ENCODE results near the gene ETS1. TPM values are rescaled to one million over a fixed set of nuclear protein-coding genes. Genes with fewer than 3 reads are reported as not detected.

ETS1 gene
- total RNA-seq, 2 donors from 2014 or later: 34.3 to 36.4 TPM

DNA sequence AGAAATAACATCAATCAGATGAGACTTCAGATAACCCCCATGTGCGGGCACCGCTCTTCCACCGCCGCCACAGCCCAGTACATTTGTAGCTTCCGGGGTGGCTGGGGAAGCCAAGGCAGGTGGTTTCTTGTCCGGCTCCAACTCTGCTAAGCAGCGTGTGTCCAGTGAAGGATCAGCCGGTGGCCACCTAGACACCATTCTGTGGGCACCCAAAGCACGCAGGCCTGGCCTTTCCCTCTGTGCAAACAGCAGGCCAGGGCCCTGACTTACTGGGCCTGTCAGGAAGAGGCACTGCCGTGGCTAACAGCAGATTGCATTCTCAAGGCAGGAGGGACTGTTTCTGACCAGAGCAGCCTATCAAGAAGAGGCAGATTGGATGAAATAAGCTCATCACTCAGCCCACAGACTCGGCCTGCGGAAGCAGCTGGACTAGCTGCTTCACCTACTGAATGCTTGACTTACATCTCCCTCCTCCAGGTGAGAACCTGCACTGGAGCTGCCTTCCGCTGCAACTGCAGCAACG lies 74.8 kb downstream of the ETS1 start:
- Mint-ChIP-seq H3K27ac (no peak overlapping the region), H3K4me1 (peaks cover 17% of the 10 kb centered on the region), H3K36me3 (ENCODE audit: low read depth) (peaks cover 11% of the 10 kb centered on the region), H3K4me3 (no peak overlapping the region), H3K9me3 (no peaks in the 10 kb centered on the region), H3K27me3 (ENCODE audit: insufficient read depth) (no peaks in the 10 kb centered on the region)
- WGBS, 2 experiments (ENCODE audit: insufficient coverage in 1 of 2, insufficient read length in 1 of 2): 96 to 99% methylated on average over 12 to 14 of the region's 14 CpGs
- Histone ChIP-seq H3K36me3 (ENCODE audit: control insufficient read depth, insufficient read depth, low read length) (peaks cover 10% of the 10 kb centered on the region), H3K27ac (ENCODE audit: low read depth, low read length) (no peak overlapping the region), H3K9ac (ENCODE audit: extremely low read depth, low read length, poor library complexity, severe bottlenecking) (no peak overlapping the region), H3K27me3 (ENCODE audit: control insufficient read depth, insufficient read depth, low read length, poor library complexity, severe bottlenecking) (no peaks in the 10 kb centered on the region), H3K4me1 (ENCODE audit: control insufficient read depth, insufficient read depth, low read length) (peaks cover 6% of the 10 kb centered on the region), H3K4me3 (ENCODE audit: low read length) (no peak overlapping the region), H3K9me3 (ENCODE audit: control insufficient read depth, low read length) (no peaks in the 10 kb centered on the region)
- DNase-seq: no peak
- TF ChIP-seq, protein P1, sequence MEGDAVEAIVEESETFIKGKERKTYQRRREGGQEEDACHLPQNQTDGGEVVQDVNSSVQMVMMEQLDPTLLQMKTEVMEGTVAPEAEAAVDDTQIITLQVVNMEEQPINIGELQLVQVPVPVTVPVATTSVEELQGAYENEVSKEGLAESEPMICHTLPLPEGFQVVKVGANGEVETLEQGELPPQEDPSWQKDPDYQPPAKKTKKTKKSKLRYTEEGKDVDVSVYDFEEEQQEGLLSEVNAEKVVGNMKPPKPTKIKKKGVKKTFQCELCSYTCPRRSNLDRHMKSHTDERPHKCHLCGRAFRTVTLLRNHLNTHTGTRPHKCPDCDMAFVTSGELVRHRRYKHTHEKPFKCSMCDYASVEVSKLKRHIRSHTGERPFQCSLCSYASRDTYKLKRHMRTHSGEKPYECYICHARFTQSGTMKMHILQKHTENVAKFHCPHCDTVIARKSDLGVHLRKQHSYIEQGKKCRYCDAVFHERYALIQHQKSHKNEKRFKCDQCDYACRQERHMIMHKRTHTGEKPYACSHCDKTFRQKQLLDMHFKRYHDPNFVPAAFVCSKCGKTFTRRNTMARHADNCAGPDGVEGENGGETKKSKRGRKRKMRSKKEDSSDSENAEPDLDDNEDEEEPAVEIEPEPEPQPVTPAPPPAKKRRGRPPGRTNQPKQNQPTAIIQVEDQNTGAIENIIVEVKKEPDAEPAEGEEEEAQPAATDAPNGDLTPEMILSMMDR (conservative IDR thresholded peaks at IDR 0.05): no peak

- Mint-ChIP-seq H3K4me1 (peaks cover 21% of the 10 kb centered on the region), H3K4me3 (no peak overlapping the region), H3K27me3 (ENCODE audit: insufficient read depth) (no peaks in the 10 kb centered on the region), H3K27ac (no peak overlapping the region), H3K9me3 (no peaks in the 10 kb centered on the region), H3K36me3 (ENCODE audit: low read depth) (peaks cover 11% of the 10 kb centered on the region)
- DNase-seq: no peak
- Histone ChIP-seq H3K9ac (ENCODE audit: extremely low read depth, low read length, poor library complexity, severe bottlenecking) (no peak overlapping the region), H3K4me3 (ENCODE audit: low read length) (no peak overlapping the region), H3K36me3 (ENCODE audit: control insufficient read depth, insufficient read depth, low read length) (peaks cover 10% of the 10 kb centered on the region), H3K27ac (ENCODE audit: low read depth, low read length) (no peak overlapping the region), H3K27me3 (ENCODE audit: control insufficient read depth, insufficient read depth, low read length, poor library complexity, severe bottlenecking) (no peaks in the 10 kb centered on the region), H3K9me3 (ENCODE audit: control insufficient read depth, low read length) (no peaks in the 10 kb centered on the region), H3K4me1 (ENCODE audit: control insufficient read depth, insufficient read depth, low read length) (peaks cover 6% of the 10 kb centered on the region)
- TF ChIP-seq, protein P1 (conservative IDR thresholded peaks at IDR 0.05): no peak
- 91 to 95% methylated on average over 3 to 4 of the region's 4 CpGs for WGBS, 2 experiments (ENCODE audit: insufficient coverage in 1 of 2, insufficient read length in 1 of 2)
Measured at GRCh38 chr11:128511712-128512111, 75.6 kb downstream of the ETS1 start.

GRCh38 chr11:128509621-128510389 lies 77.6 kb downstream of the ETS1 start:
- Histone ChIP-seq H3K27me3 (ENCODE audit: control insufficient read depth, insufficient read depth, low read length, poor library complexity, severe bottlenecking) (no peaks in the 10 kb centered on the region), H3K4me1 (ENCODE audit: control insufficient read depth, insufficient read depth, low read length) (peaks cover 1% of the 10 kb centered on the region), H3K9me3 (ENCODE audit: control insufficient read depth, low read length) (no peaks in the 10 kb centered on the region), H3K4me3 (ENCODE audit: low read length) (no peak overlapping the region), H3K36me3 (ENCODE audit: control insufficient read depth, insufficient read depth, low read length) (peaks cover 10% of the 10 kb centered on the region), H3K27ac (ENCODE audit: low read depth, low read length) (no peak overlapping the region), H3K9ac (ENCODE audit: extremely low read depth, low read length, poor library complexity, severe bottlenecking) (no peak overlapping the region)
- H3K4me1 Mint-ChIP-seq: peaks cover 20% of the 10 kb centered on the region
- H3K27me3 Mint-ChIP-seq (ENCODE audit: insufficient read depth): no peaks in the 10 kb centered on the region
- H3K9me3 Mint-ChIP-seq: no peaks in the 10 kb centered on the region
- DNase-seq: no peak
- TF ChIP-seq, protein P1 (conservative IDR thresholded peaks at IDR 0.05): no peak
- no peak overlapping the region for H3K27ac Mint-ChIP-seq
- peaks cover 15% of the 10 kb centered on the region for H3K36me3 Mint-ChIP-seq (ENCODE audit: low read depth)
- WGBS, 2 experiments (ENCODE audit: insufficient coverage in 1 of 2, insufficient read length in 1 of 2): 86 to 100% methylated on average over 1 of the region's 2 CpGs
- H3K4me3 Mint-ChIP-seq: no peak overlapping the region
